ENCODE data around the gene KBTBD4. TPM values are rescaled to one million over a fixed set of nuclear protein-coding genes. Genes with fewer than 3 reads are reported as not detected.

Gene KBTBD4
- total and polyA plus RNA-seq, 7 donors = 11.3 to 29.9 (median 15.9) TPM

DNA sequence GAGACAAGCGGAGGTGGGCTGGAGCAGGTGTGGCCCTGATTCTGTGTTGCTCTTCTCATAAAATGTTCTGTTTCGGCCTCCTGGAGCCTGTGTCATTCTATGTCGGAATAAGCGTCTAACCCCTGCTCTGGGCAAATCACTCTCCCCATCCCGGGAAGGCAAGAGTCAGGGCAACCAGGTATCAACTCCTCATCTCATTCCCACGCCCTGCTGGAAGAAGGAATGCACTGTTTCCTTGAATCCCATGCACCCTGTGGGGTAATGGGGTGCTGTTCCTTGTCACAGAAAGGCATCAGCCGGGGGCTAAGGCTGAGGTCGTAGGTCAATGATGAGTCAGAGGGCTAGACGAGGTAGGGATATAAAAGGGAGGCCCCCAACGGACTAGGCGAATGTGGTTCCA lies 10.3 kb upstream of the KBTBD4 start:
- intact Hi-C loops (cut with DNase I) = no loop called here
- peak overlapping the region in 3 of 4 donors; percentile 29 to 69 (median 51) for H3K27ac ChIP-seq
- H3K9me3 ChIP-seq = no peaks in the 10 kb centered on the region
- peaks cover 11 to 39% (median 36%) of the 10 kb centered on the region in 3 donors for H3K27me3 ChIP-seq
- TF ChIP-seq EP300 (IDR thresholded peaks at IDR 0.05) = no peak
- TF ChIP-seq, protein P1, sequence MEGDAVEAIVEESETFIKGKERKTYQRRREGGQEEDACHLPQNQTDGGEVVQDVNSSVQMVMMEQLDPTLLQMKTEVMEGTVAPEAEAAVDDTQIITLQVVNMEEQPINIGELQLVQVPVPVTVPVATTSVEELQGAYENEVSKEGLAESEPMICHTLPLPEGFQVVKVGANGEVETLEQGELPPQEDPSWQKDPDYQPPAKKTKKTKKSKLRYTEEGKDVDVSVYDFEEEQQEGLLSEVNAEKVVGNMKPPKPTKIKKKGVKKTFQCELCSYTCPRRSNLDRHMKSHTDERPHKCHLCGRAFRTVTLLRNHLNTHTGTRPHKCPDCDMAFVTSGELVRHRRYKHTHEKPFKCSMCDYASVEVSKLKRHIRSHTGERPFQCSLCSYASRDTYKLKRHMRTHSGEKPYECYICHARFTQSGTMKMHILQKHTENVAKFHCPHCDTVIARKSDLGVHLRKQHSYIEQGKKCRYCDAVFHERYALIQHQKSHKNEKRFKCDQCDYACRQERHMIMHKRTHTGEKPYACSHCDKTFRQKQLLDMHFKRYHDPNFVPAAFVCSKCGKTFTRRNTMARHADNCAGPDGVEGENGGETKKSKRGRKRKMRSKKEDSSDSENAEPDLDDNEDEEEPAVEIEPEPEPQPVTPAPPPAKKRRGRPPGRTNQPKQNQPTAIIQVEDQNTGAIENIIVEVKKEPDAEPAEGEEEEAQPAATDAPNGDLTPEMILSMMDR (IDR thresholded peaks at IDR 0.05) = no peak
- no peak for TF ChIP-seq POLR2A (IDR thresholded peaks at IDR 0.05)
- no peak for TF ChIP-seq POLR2AphosphoS5 (IDR thresholded peaks at IDR 0.05)
- peak overlapping the region; percentile 37 to 56 (median 46) for H3K4me3 ChIP-seq
- H3K36me3 ChIP-seq = peaks cover 5 to 16% (median 6%) of the 10 kb centered on the region in 4 donors
- WGBS, 2 donors = 64 to 82% methylated on average over 11 of the region's 11 CpGs
- peaks cover 0 to 25% (median 16%) of the 10 kb centered on the region in 4 donors for H3K4me1 ChIP-seq
- DNase-seq = no peak

DNA sequence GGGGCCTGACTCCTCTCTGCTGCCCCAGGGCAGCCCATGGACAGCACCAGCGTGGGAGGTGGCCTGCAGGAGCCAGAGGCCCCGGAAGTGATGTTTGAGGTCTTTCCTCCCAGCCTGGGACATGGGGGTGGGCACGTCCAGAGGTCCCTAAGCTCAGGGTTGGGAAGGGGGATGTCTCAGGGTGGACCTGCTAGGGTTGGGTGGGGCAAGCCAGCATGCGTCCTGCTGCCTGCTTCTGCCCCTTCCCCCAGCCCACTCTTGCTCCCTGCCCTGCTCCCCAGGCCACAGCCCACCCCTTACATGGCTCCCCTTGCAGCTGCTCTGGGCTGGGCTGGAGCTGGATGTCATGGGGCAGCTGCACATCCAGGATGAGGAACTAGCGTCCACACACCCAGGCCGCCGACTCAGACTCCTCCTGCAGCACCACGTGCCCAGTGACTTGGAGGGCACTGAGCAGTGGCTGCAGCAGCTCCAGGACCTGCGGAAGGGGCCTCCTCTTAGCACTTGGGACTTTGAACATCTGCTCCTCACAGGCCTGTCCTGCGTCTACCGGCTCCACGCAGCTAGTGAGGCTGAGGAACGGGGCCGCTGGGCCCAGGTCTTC lies 9.1 kb upstream of the KBTBD4 start:
- peak; percentile 82 for DNase-seq
- no peak overlapping the region for H3K4me3 ChIP-seq
- intact Hi-C loops (cut with DNase I) = no loop called here
- H3K36me3 ChIP-seq = peaks cover 16 to 29% (median 17%) of the 10 kb centered on the region in 4 donors
- peaks cover 0 to 26% (median 23%) of the 10 kb centered on the region in 3 donors for H3K27me3 ChIP-seq
- H3K9me3 ChIP-seq = no peaks in the 10 kb centered on the region
- WGBS, 2 donors = 66 to 77% methylated on average over 14 of the region's 14 CpGs
- peak overlapping the region in 1 of 4 donors; percentile 27 for H3K27ac ChIP-seq
- TF ChIP-seq EP300 (IDR thresholded peaks at IDR 0.05) (no peak), POLR2A (IDR thresholded peaks at IDR 0.05) (no peak), POLR2AphosphoS5 (IDR thresholded peaks at IDR 0.05) (no peak)
- TF ChIP-seq, protein P1 (IDR thresholded peaks at IDR 0.05) = no peak
- peaks cover 0 to 14% (median 6%) of the 10 kb centered on the region in 4 donors for H3K4me1 ChIP-seq

DNA sequence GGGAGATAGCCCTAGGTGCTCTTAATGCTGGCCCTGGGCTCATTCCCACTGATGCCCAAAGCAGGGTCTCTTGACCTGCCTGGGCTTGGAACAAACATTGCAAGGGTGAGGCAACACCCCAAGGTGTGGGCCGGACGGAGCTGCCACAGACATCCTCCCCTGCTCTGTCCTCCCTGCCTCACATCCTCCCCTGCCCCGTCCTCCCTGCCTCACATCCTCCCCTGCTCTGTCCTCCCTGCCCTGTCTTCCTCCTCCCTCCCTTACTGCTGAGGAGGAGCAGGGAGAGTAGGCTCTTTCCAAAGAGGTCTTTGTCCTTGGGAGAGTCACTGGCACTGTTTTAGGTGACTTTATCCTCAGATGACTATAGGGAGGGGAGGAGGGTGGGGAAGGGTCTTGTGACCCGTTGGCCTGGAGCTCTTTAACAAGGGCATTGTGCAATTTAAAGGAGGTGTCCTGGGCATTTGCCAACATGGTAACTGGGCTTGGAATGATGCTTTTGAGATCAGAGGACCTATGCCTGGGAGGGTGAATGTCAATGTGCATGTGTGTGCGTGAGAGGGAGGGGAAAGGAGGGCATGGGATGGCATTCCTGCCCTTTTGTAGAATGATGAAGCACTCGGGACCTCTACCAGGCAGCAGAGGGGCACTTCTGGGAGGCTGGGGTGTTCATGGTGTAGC lies 8.4 kb upstream of the KBTBD4 start:
- intact Hi-C loops (cut with DNase I) = no loop called here
- no peak for TF ChIP-seq POLR2A (IDR thresholded peaks at IDR 0.05)
- TF ChIP-seq POLR2AphosphoS5 (IDR thresholded peaks at IDR 0.05) = no peak
- TF ChIP-seq EP300 (IDR thresholded peaks at IDR 0.05) = no peak
- TF ChIP-seq, protein P1 (IDR thresholded peaks at IDR 0.05) = no peak
- WGBS, 2 donors = 66 to 73% methylated on average over 6 of the region's 6 CpGs
- Histone ChIP-seq H3K4me1 (peaks cover 0 to 14% (median 6%) of the 10 kb centered on the region in 4 donors), H3K27ac (peak overlapping the region in 1 of 4 donors; percentile 27), H3K36me3 (peaks cover 22 to 35% (median 24%) of the 10 kb centered on the region in 4 donors), H3K4me3 (no peak overlapping the region), H3K27me3 (peaks cover 0 to 20% (median 16%) of the 10 kb centered on the region in 3 donors), H3K9me3 (no peaks in the 10 kb centered on the region)
- DNase-seq = no peak

DNA sequence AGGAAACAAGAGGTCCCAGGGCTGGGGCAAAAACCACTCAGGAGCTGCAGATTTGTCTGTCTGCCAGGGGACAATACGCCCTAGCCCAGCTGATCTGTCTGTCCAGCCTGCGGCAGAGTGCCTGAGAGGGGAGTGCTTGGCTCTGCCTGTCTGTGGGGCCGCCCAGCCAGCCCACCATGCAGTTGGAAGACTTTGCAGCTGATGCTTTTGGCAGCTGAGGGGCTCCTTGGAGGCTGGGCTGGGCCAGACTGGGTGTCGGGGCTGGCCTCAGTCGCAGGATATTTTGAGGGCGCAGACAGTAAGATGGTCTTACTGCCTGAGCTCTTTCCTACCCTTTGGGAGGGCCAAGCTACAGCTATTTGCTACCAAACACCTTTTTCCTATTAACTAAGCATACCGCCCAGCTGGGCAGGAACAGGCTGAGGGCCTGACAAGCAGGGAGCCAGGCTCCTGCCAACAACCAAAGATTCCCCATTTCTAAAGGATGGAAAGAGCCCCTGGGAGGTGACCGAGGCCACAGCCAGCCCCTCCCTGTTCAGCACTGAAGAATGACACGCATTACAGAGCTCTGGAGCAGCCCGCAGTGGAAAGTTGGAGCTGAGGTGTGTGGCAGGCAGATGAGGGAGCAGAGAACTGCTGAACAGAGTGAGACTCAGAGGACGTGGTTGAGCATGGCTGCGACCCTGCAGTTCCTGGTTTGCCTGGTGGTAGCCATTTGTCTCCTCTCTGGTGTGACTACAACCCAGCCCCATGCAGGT lies 7.5 kb upstream of the KBTBD4 start, which contains the start of gene FAM180B:
Gene FAM180B (plus strand): TSS at position 581 of the 758 bp plus-strand sequence. CDS start 91 bp downstream, at position 672.
- Histone ChIP-seq H3K36me3 (peaks cover 31 to 44% (median 33%) of the 10 kb centered on the region in 4 donors), H3K9me3 (no peaks in the 10 kb centered on the region), H3K4me1 (peaks cover 0 to 14% (median 6%) of the 10 kb centered on the region in 4 donors), H3K27me3 (peaks cover 0 to 14% (median 9%) of the 10 kb centered on the region in 3 donors), H3K27ac (peak within 1 kb of the TSS in 1 of 4 donors; percentile 27), H3K4me3 (no peak within 1 kb of the TSS)
- TF ChIP-seq, protein P1 (IDR thresholded peaks at IDR 0.05) = no peak
- no peak for TF ChIP-seq POLR2A (IDR thresholded peaks at IDR 0.05)
- intact Hi-C loops (cut with DNase I) = no loop called here
- no peak for DNase-seq
- 86 to 88% methylated on average over 12 of the region's 12 CpGs for WGBS, 2 donors

Measured in sigmoid colon (tissue), 7 donors.